Stomach (tissue), 9 donors: ENCODE data around the gene SLC1A2. TPM values are rescaled to one million over a fixed set of nuclear protein-coding genes. Genes with fewer than 3 reads are reported as not detected.

Experiments
- DNase-seq, 2 donors: peaks; one replicate each; pipeline versions ENCODE4 v3.0.0 to v3.0.0-alpha.2; 2013 to 2019
- H3K27ac ChIP-seq, 5 donors: fragments of 200-600 bp in 4 of 5; sonication (generic) in 4 of 5; one replicate each; pipeline ENCODE4 v1.5.1; 2013 to 2019; ENCODE audit warnings: mild to moderate bottlenecking in 1 of 5, moderate library complexity in 1 of 5
- H3K27me3 ChIP-seq, 3 donors: fragments of 200-600 bp; sonication (generic); one replicate each; pipeline ENCODE4 v1.5.1; 2017 to 2019; ENCODE audit warnings: mixed run types in 1 of 3
- H3K36me3 ChIP-seq, 4 donors: fragments of 200-600 bp; sonication (generic); 1 replicate in 3 of 4; 2 replicates in 1 of 4; pipeline ENCODE4 v1.5.1; 2016 to 2019
- H3K4me1 ChIP-seq, 4 donors: fragments of 200-600 bp; sonication (generic); one replicate each; pipeline ENCODE4 v1.5.1; 2016 to 2019
- H3K4me3 ChIP-seq, 4 donors: fragments of 200-600 bp; sonication (generic) in 3 of 4; one replicate each; pipeline ENCODE4 v1.5.1; 2016 to 2019; ENCODE audit warnings: mild to moderate bottlenecking in 1 of 4
- H3K9me3 ChIP-seq, 4 donors: fragments of 200-600 bp; sonication (generic); one replicate each; pipeline ENCODE4 v1.5.1; 2016 to 2019
- EP300 ChIP-seq: sonication (generic); formaldehyde crosslinking; IDR thresholded peaks from one replicate; pipeline ENCODE4 v1.6.1; 2017; ENCODE audit warnings: antibody characterized with exemption
- POLR2A ChIP-seq, 4 donors: fragments of 450-650 bp; IDR thresholded peaks; one replicate each; pipeline ENCODE4 v1.6.1; 2016; ENCODE audit warnings: antibody characterized with exemption in 4 of 4, control low read depth in 2 of 4, mild to moderate bottlenecking in 1 of 4, moderate library complexity in 1 of 4
- POLR2AphosphoS5 ChIP-seq, 3 donors: sonication (generic); formaldehyde crosslinking; IDR thresholded peaks; one replicate each; pipeline ENCODE4 v1.6.1; 2016; ENCODE audit warnings: antibody characterized with exemption in 3 of 3
- WGBS, 5 donors: extraction: QIAGEN DNeasy Blood & Tissue Kit in 3 of 5; methylation state at CpG; one replicate each; pipeline versions ENCODE4 v1.1.5 to v1.1.7; 2013 to 2018; 5-methylcytosine and 5-hydroxymethylcytosine counted together
- intact Hi-C: fragments of 100-400 bp; cut with DNase I; formaldehyde crosslinking; loops from one replicate; pipeline ENCODE4 v1.15.1; 2023; ENCODE audit warnings: low total_unique reads
- polyA plus RNA-seq, 3 donors: library from polyadenylated mRNA; stranded (reverse); fragments of 200-250 nt; gene quantifications; one replicate each; pipeline ENCODE4 v1.2.3, GENCODE V29; 2013
- total RNA-seq, 5 donors: library from RNA; depleted of rRNA; stranded (reverse); fragments of >200 nt; gene quantifications; one replicate each; pipeline versions ENCODE4 v1.1.0 to v1.2.3, GENCODE V29; 2014 to 2016
- TF ChIP-seq, protein P1 (sequence below), 7 experiments: fragments of 450-650 bp in 4 of 7; fragments of 200-600 bp in 3 of 7; sonication (generic) in 3 of 7; IDR thresholded peaks; one replicate each; pipeline ENCODE4 v1.5.1; 2016 to 2019; ENCODE audit warnings: antibody characterized with exemption in 7 of 7, control low read depth in 2 of 7, mild to moderate bottlenecking in 1 of 7
- donor health status: healthy with polysubstance abuse.
- donor health status: Bipolar disorder and iron deficiency.
- donor health status: healthy.

SLC1A2 gene
- total and polyA plus RNA-seq, 8 donors = 1.3 to 13.4 (median 3.2) TPM; not detected in 1

DNA sequence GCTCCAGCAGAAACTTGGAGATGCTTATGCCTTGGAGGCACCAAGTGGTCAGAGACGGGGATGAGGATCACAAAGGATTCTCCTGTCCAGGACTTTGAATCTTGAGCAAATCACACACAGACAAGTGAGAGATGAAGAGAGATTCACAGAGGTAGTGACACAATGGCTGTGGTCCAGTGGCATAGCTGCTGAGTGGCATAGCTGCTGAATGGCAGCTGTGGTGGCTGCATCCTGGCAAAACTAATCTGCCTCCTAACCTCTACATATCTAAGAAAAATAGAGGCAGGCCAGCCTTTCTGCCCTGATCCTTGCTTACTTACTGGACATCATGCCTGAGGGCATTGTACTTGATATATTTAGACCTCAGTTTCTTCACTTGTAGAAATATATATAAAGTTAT is 177.8 kb downstream of the SLC1A2 start:
- 89 to 100% (median 100%) methylated on average over 1 of the region's 1 CpG for WGBS, 5 donors
- peaks cover under 1 to 27% (median 9%) of the 10 kb centered on the region in 4 donors for H3K4me1 ChIP-seq
- intact Hi-C loops = no loop called here

DNA sequence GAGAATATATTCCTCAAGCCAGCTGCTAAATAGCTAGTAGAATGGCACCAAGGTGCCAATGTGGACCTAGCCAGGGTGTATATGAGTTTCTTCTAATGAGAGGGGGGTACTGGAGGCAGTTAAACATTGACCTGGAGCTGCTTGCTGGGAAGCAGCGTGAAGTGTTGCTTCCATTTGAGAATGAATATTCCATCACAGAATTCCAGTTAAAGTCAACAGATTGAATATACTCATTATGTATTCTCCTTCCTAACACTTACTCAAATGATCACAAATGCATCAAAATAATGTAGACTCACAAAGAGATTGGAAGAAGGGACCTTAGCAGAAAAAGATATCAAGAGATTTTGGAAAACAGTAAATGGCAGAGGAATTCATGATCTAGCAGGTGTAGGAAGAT is 178.3 kb downstream of the SLC1A2 start:
- Histone ChIP-seq H3K27ac (no peak overlapping the region), H3K9me3 (no peaks in the 10 kb centered on the region), H3K4me3 (no peak overlapping the region), H3K36me3 (no peaks in the 10 kb centered on the region), H3K4me1 (peaks cover 5 to 32% (median 13%) of the 10 kb centered on the region in 4 donors), H3K27me3 (no peaks in the 10 kb centered on the region)
- TF ChIP-seq EP300 = no peak
- TF ChIP-seq, protein P1, sequence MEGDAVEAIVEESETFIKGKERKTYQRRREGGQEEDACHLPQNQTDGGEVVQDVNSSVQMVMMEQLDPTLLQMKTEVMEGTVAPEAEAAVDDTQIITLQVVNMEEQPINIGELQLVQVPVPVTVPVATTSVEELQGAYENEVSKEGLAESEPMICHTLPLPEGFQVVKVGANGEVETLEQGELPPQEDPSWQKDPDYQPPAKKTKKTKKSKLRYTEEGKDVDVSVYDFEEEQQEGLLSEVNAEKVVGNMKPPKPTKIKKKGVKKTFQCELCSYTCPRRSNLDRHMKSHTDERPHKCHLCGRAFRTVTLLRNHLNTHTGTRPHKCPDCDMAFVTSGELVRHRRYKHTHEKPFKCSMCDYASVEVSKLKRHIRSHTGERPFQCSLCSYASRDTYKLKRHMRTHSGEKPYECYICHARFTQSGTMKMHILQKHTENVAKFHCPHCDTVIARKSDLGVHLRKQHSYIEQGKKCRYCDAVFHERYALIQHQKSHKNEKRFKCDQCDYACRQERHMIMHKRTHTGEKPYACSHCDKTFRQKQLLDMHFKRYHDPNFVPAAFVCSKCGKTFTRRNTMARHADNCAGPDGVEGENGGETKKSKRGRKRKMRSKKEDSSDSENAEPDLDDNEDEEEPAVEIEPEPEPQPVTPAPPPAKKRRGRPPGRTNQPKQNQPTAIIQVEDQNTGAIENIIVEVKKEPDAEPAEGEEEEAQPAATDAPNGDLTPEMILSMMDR (IDR thresholded peaks at IDR 0.05) = no peak
- TF ChIP-seq POLR2AphosphoS5 (IDR thresholded peaks at IDR 0.05) = no peak
- TF ChIP-seq POLR2A (IDR thresholded peaks at IDR 0.05) = no peak
- no peak for DNase-seq
- 95 to 97% (median 97%) methylated on average over 1 of the region's 1 CpG for WGBS, 5 donors
- intact Hi-C loops = no loop called here

More for the DNA sequence above, 177.8 kb downstream of the SLC1A2 start:
- DNase-seq = no peak
- Histone ChIP-seq H3K36me3 (no peaks in the 10 kb centered on the region), H3K4me3 (no peak overlapping the region), H3K27ac (no peak overlapping the region), H3K9me3 (no peaks in the 10 kb centered on the region), H3K27me3 (no peaks in the 10 kb centered on the region)
- TF ChIP-seq, protein P1 (IDR thresholded peaks at IDR 0.05) = no peak
- TF ChIP-seq POLR2A (IDR thresholded peaks at IDR 0.05) (no peak), EP300 (no peak), POLR2AphosphoS5 (IDR thresholded peaks at IDR 0.05) (no peak)

DNA sequence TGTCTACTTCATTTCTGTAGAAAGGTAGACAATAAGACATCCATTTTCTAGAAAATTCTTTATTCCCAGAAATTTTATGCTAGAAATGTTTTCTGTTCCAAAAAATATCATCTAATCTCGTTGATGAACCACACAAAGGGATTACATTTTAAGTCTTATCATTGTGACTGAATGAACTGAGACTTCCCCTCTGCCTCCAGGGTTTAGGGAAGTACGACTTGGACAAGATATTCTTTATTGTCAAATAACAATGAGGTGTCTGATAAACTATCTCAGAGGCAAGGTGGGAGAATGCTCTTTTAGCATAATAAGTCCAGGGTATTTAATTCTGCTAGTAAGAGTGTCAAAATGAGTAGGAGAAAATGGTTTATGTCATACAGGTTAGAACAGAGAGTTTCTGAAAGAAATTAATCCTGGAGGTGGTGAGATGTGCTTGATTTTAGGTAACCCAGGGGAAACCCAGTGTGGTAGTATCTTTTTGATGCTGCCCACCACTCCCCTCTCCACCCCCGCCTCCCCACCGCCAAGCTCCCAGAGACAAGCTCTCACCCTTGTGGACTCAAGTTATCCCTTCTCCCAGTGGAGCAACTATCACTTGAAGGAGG is 179.8 kb downstream of the SLC1A2 start:
- WGBS, 5 donors = 66 to 70% (median 68%) methylated on average over 4 of the region's 4 CpGs
- no peaks in the 10 kb centered on the region for H3K36me3 ChIP-seq
- no peaks in the 10 kb centered on the region for H3K27me3 ChIP-seq
- no peak overlapping the region for H3K27ac ChIP-seq
- H3K4me1 ChIP-seq = peaks cover 6 to 38% (median 14%) of the 10 kb centered on the region in 4 donors
- TF ChIP-seq EP300 = no peak
- TF ChIP-seq, protein P1 (IDR thresholded peaks at IDR 0.05) = no peak
- intact Hi-C loops = no loop called here
- H3K9me3 ChIP-seq = no peaks in the 10 kb centered on the region
- H3K4me3 ChIP-seq = no peak overlapping the region
- no peak for DNase-seq

DNA sequence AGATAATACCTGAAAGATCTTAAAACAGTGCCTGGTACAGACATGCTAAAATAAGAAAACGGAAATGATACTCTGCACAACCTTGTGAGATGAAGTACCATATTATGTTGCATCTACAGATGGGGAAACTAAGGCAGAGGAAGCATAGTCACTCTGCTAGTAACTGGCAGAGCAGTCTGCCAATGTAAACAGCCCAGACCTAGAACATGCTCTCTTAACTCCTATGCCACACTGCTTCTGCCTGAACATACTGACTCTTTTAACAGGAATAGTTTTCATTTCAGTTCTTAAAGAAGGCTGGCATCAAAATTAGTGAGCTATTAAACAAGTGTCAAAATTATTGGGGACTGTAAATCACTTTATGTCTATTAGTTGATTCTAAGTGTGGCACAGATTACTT is 180.5 kb downstream of the SLC1A2 start:
- intact Hi-C loops = no loop called here
- DNase-seq = no peak
- Histone ChIP-seq H3K4me1 (peaks cover 6 to 38% (median 14%) of the 10 kb centered on the region in 4 donors), H3K4me3 (no peak overlapping the region), H3K36me3 (no peaks in the 10 kb centered on the region), H3K9me3 (no peaks in the 10 kb centered on the region), H3K27me3 (no peaks in the 10 kb centered on the region), H3K27ac (no peak overlapping the region)
- WGBS, 5 donors = 22 to 61% (median 30%) methylated on average over 1 of the region's 1 CpG
- TF ChIP-seq POLR2A (IDR thresholded peaks at IDR 0.05) = no peak
- no peak for TF ChIP-seq POLR2AphosphoS5 (IDR thresholded peaks at IDR 0.05)
- TF ChIP-seq, protein P1 (IDR thresholded peaks at IDR 0.05) = no peak
- TF ChIP-seq EP300 = no peak
